Ovary (tissue), 9 donors: ENCODE data around the gene SGCD. TPM values are rescaled to one million over a fixed set of nuclear protein-coding genes. Genes with fewer than 3 reads are reported as not detected.
"Not testable (repeated sequence)": the region's sequence is repeated elsewhere in the genome, so short reads cannot be mapped to it uniquely, and the experiment has no call there.

Experiments
- DNase-seq, 5 donors: peaks; one replicate each; pipeline ENCODE4 v3.0.0-alpha.2; 2019 to 2020
- H3K27ac ChIP-seq, 2 donors: fragments of 200-600 bp; one replicate each; pipeline versions ENCODE4 v1.5.1 to v1.8.0; 2019 to 2022
- H3K27me3 ChIP-seq: fragments of 200-600 bp; one replicate; pipeline ENCODE4 v1.8.0; 2022
- H3K36me3 ChIP-seq: fragments of 200-600 bp; sonication (generic); one replicate; pipeline ENCODE4 v1.5.1; 2019
- H3K4me1 ChIP-seq: one replicate; pipeline ENCODE4 v1.8.1; 2013; ENCODE audit warnings: mild to moderate bottlenecking, moderate library complexity; ENCODE audit not compliant: insufficient read depth
- H3K4me3 ChIP-seq: fragments of 200-600 bp; sonication (generic); one replicate; pipeline ENCODE4 v1.5.1; 2017
- H3K9me3 ChIP-seq, 2 donors: fragments of 200-600 bp in 1 of 2; sonication (generic) in 1 of 2; one replicate each; pipeline versions ENCODE4 v1.5.1 to v1.8.1; 2013 to 2019; ENCODE audit warnings: mild to moderate bottlenecking in 1 of 2, moderate library complexity in 1 of 2
- EP300 ChIP-seq: sonication (generic); formaldehyde crosslinking; IDR thresholded peaks from one replicate; pipeline ENCODE4 v1.6.1; 2017; ENCODE audit warnings: antibody characterized with exemption
- POLR2A ChIP-seq: fragments of 450-650 bp; IDR thresholded peaks from one replicate; pipeline ENCODE4 v1.6.1; 2017; ENCODE audit warnings: antibody characterized with exemption, mild to moderate bottlenecking, moderate library complexity
- WGBS, 3 donors: extraction: QIAGEN DNeasy Blood & Tissue Kit in 1 of 3; methylation state at CpG; one replicate each; pipeline versions ENCODE4 v1.1.5 to v1.1.7; 2013 to 2017; 5-methylcytosine and 5-hydroxymethylcytosine counted together
- intact Hi-C, 4 donors: fragments of 100-400 bp; cut with DNase I; formaldehyde crosslinking; loops; one replicate each; pipeline versions ENCODE4 v1.11.0 to v1.15.1; 2022 to 2023
- polyA plus RNA-seq, 2 donors: library from polyadenylated mRNA; stranded (reverse); fragments of 200-250 nt in 1 of 2; fragments of 350-450 nt in 1 of 2; fragmentation: Illumina TruSeq in 1 of 2; extraction: RNeasy Lipid Tissue Mini Kit (QIAGEN cat#74804) in 1 of 2; gene quantifications; one replicate each; pipeline ENCODE4 v1.2.3, GENCODE V29; 2013 to 2014
- total RNA-seq, 7 donors: library from RNA; depleted of rRNA in 2 of 7; stranded (reverse); fragments of >200 nt in 2 of 7; fragmentation: NEBNext Ultra II Directional in 3 of 7; extraction: Animal tissue kit (Norgen Biotek cat#: 25700) in 3 of 7; gene quantifications; one replicate each; pipeline versions ENCODE4 v1.1.0 to v1.2.4, GENCODE V29; 2016 to 2023
- TF ChIP-seq, protein P1 (sequence below), 3 donors: fragments of 450-650 bp in 2 of 3; fragments of 200-600 bp in 1 of 3; IDR thresholded peaks; one replicate each; pipeline versions ENCODE4 v1.5.1 to v1.8.0; 2016 to 2022; ENCODE audit warnings: antibody characterized with exemption in 3 of 3, mild to moderate bottlenecking in 1 of 3
- donor health status: DM: no; HTN: no; CAD: no; lungs with moderate emphysema.
- donor health status: DM: no; HTN: no; CAD: no.
- donor health status: Bipolar disorder and iron deficiency.
- donor health status: DM: yes; HTN: yes; CAD: no.
- donor health status: DM: no; HTN: no; CAD: no.
- donor health status: DM: yes; HTN: yes; CAD: no.

Gene SGCD
- total and polyA plus RNA-seq, 9 donors, result 3.7 to 24.0 (median 12.9) TPM

DNA sequence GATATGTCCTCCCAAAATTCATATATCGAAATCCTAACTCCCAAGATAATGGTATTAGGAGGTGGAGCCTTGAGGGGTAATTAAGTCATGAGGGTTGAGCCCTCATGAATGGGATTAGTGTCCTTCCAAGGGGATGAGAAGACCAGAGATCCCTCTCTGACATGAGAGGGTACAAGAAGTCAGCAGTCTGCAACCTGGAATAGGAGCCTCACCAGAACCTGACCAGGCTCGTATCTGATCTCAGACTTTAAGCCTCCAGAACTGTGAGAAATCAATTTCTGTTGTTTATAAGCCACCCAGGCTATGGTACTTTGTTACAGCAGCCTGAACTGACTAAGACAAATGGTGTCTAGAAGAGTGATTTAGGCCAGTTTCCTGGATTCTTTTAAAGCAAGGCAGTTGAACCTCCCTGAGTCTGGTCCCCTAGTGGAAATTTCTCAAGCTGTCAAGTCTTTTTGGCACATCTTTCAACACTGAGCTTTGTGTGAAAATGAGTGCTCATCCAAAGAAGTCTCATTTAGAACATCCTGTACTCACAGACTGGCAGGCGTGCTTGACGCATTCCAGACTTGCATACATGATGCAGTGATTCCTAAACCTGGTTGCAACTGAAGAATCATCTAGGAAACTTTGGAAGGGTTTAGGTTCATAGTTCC, 268.3 kb downstream of the SGCD start:
- Histone ChIP-seq H3K27ac (no peak overlapping the region), H3K27me3 (no peaks in the 10 kb centered on the region)
- 76 to 92% (median 91%) methylated on average over 4 of the region's 4 CpGs for WGBS, 3 donors

DNA sequence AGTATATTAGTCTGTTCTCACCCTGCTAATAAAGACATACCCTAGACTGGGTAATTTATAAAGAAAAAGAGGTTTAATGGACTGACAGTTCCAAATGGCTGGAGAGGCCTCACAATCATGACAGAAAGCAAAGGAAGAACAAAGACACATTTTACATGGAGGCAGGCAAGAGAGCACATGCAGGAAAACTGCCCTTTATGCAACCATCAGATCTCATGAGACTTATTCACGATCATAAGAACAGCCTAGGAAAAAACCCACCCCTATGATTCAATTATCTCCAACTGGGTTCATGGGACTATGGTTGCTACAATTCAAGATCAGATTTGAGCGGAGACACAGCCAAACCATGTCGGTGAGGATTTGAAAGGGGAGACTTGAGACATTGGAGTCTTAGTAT, 270.3 kb downstream of the SGCD start:
- H3K27ac ChIP-seq, result no peak overlapping the region
- peaks cover 0 to 3% of the 10 kb centered on the region in 2 donors for H3K9me3 ChIP-seq
- 88 to 95% (median 92%) methylated on average over 3 of the region's 3 CpGs for WGBS, 3 donors
- TF ChIP-seq EP300, result no peak
- no peak for TF ChIP-seq POLR2A
- TF ChIP-seq, protein P1, sequence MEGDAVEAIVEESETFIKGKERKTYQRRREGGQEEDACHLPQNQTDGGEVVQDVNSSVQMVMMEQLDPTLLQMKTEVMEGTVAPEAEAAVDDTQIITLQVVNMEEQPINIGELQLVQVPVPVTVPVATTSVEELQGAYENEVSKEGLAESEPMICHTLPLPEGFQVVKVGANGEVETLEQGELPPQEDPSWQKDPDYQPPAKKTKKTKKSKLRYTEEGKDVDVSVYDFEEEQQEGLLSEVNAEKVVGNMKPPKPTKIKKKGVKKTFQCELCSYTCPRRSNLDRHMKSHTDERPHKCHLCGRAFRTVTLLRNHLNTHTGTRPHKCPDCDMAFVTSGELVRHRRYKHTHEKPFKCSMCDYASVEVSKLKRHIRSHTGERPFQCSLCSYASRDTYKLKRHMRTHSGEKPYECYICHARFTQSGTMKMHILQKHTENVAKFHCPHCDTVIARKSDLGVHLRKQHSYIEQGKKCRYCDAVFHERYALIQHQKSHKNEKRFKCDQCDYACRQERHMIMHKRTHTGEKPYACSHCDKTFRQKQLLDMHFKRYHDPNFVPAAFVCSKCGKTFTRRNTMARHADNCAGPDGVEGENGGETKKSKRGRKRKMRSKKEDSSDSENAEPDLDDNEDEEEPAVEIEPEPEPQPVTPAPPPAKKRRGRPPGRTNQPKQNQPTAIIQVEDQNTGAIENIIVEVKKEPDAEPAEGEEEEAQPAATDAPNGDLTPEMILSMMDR (IDR thresholded peaks at IDR 0.05), result no peak
- no peak overlapping the region for H3K4me3 ChIP-seq
- no peaks in the 10 kb centered on the region for H3K27me3 ChIP-seq
- no peaks in the 10 kb centered on the region for H3K36me3 ChIP-seq
- intact Hi-C loops, result no loop called here
- H3K4me1 ChIP-seq, result no peaks in the 10 kb centered on the region
- no peak for DNase-seq

More for the DNA sequence above, 268.3 kb downstream of the SGCD start:
- Histone ChIP-seq H3K4me3 (no peak overlapping the region), H3K4me1 (no peaks in the 10 kb centered on the region), H3K36me3 (no peaks in the 10 kb centered on the region), H3K9me3 (no peaks in the 10 kb centered on the region)
- intact Hi-C loops, result no loop called here
- no peak for DNase-seq
- TF ChIP-seq POLR2A (no peak), EP300 (no peak)
- TF ChIP-seq, protein P1 (IDR thresholded peaks at IDR 0.05), result no peak

DNA sequence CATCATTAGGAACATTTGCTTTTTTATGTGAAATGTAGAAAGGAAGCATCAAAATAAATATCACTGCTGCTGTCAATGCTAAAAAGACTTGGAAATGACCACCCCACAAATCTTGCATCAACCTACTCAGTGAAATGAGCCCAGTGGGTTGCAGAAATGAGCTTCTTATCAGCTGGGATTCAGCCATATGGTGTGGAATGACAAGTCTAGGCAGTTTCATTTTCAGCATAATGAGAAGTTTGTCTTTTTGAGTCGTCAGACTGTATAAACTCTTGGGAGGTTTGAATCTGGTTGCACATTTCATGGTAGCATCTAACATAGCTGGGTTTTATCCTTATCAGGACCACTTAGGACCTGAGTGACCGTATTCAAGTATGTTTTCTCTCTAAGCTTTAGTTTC, 272.0 kb downstream of the SGCD start:
- 68 to 76% (median 75%) methylated on average over 2 of the region's 2 CpGs for WGBS, 3 donors
- H3K27ac ChIP-seq, result no peak overlapping the region
- intact Hi-C loops, result no loop called here
- H3K36me3 ChIP-seq, result no peaks in the 10 kb centered on the region
- H3K27me3 ChIP-seq, result no peaks in the 10 kb centered on the region
- TF ChIP-seq EP300 (no peak), POLR2A (no peak)
- TF ChIP-seq, protein P1 (IDR thresholded peaks at IDR 0.05), result no peak
- no peaks in the 10 kb centered on the region for H3K4me1 ChIP-seq
- no peak overlapping the region for H3K4me3 ChIP-seq
- no peak for DNase-seq
- peaks cover 0 to 3% of the 10 kb centered on the region in 2 donors for H3K9me3 ChIP-seq

DNA sequence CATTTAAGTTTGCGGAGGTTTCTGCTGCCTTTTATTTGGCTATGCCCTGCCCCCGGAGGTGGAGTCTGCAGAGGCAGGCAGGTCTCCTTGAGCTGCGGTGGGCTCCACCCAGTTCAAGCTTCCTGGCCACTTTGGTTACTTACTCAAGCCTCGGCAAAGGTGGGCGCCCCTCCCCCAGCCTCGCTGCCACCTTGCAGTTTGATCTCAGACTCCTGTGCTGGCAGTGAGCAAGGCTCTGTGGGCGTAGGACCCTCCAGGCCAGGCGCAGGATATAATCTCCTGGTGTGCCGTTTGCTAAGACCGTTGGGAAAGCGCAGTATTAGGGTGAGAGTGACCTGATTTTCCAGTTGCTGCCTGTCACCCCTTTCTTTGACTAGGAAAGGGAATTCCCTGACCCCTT, 283.6 kb downstream of the SGCD start:
- 94 to 97% (median 95%) methylated on average over 11 of the region's 11 CpGs for WGBS, 3 donors
- H3K9me3 ChIP-seq, H3K36me3 ChIP-seq, H3K4me3 ChIP-seq, DNase-seq, H3K4me1 ChIP-seq, intact Hi-C loops, H3K27me3 ChIP-seq, H3K27ac ChIP-seq: not testable (repeated sequence)

DNA sequence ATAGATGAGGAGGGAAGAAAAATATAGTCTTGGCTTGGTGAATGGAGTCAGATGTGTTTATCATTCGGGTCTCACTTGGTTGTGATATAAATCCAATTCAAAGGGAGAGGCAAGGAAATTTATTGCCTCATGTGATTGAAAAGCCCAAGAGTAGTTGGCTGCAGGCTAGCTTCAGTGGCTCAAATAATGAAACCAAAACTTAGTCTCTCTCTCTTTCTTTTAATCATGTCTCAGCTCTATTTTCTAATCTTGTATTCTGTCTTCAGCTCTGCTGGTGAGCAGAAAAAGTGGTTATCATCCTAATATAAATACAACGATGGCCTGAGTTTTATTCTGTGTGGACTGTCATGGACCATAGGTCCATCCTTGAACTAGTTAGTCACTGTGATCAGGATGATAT, 288.9 kb downstream of the SGCD start:
- 88 to 91% (median 89%) methylated on average over 2 of the region's 2 CpGs for WGBS, 3 donors

More for the DNA sequence above, 288.9 kb downstream of the SGCD start:
- Histone ChIP-seq H3K27me3 (no peaks in the 10 kb centered on the region), H3K9me3 (no peaks in the 10 kb centered on the region), H3K27ac (no peak overlapping the region), H3K4me3 (no peak overlapping the region), H3K36me3 (no peaks in the 10 kb centered on the region), H3K4me1 (no peaks in the 10 kb centered on the region)
- no peak for TF ChIP-seq EP300
- no peak for TF ChIP-seq POLR2A
- TF ChIP-seq, protein P1 (IDR thresholded peaks at IDR 0.05), result no peak
- intact Hi-C loops, result no loop called here
- DNase-seq, result no peak
